Measurements from ENCODE around the gene LCN2.

The LCN2 gene

DNA sequence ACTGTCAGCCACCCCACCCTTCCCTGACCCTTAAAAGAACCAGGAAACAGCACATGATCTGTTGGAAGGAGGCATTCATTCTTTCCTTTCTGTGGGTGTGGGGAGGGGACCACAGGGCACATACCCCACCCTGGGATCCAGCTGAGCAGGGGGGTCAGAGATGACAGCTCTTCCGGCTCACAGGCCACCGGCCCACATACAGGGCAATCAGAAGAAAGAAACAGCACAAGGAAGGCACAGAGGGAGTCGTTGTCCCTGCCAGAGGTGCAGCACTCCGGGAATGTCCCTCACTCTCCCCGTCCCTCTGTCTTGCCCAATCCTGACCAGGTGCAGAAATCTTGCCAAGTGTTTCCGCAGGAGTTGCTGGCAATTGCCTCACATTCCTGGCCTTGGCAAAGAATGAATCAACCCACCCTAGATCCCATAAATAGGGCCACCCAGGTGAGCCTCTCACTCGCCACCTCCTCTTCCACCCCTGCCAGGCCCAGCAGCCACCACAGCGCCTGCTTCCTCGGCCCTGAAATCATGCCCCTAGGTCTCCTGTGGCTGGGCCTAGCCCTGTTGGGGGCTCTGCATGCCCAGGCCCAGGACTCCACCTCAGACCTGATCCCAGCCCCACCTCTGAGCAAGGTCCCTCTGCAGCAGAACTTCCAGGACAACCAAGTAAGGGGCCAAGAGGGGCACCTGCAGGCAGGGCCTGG lies at the start of gene LCN2:
Gene LCN2 (plus strand): TSS at position 453 of the 701 bp plus-strand sequence. CDS start 73 bp downstream, at position 526.
- H3K4me3 ChIP-seq (ENCODE audit: low read depth, low read length) = no peak within 1 kb of the TSS
- TF ChIP-seq, protein P1, sequence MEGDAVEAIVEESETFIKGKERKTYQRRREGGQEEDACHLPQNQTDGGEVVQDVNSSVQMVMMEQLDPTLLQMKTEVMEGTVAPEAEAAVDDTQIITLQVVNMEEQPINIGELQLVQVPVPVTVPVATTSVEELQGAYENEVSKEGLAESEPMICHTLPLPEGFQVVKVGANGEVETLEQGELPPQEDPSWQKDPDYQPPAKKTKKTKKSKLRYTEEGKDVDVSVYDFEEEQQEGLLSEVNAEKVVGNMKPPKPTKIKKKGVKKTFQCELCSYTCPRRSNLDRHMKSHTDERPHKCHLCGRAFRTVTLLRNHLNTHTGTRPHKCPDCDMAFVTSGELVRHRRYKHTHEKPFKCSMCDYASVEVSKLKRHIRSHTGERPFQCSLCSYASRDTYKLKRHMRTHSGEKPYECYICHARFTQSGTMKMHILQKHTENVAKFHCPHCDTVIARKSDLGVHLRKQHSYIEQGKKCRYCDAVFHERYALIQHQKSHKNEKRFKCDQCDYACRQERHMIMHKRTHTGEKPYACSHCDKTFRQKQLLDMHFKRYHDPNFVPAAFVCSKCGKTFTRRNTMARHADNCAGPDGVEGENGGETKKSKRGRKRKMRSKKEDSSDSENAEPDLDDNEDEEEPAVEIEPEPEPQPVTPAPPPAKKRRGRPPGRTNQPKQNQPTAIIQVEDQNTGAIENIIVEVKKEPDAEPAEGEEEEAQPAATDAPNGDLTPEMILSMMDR (IDR thresholded peaks at IDR 0.05; ENCODE audit: borderline replicate concordance, insufficient read depth, low read depth, low read length) = no peak

DNA sequence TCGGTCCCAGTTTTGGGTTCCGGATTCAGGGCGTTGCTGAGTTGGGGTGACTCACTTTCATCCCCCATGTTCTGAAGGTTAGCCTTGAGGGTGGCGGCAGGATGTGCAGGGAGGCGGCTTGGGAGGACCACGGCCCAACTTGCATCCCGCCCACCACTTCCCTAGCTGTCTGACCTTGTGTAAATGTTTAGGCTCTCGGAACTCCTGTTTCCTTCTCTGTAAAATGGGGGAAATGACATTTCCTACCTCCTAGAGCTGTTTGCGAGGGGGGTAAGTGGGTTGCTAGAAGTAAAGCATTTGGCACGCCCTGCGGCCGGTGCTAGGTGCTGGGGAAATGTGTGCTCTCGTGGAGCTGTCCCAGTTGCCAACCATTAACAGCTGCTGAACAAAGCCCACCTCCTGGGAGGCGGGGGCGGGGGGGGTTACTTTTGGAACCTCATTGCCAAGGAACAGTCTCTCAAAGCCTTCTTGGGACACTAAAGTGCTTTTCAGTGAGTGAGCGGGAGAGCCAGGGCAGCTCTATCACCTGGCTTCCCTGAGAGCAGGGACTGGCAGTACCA lies 49.2 kb upstream of the LCN2 start:
- no peak overlapping the region for H3K4me3 ChIP-seq (ENCODE audit: low read depth, low read length)
- TF ChIP-seq, protein P1 (IDR thresholded peaks at IDR 0.05; ENCODE audit: borderline replicate concordance, insufficient read depth, low read depth, low read length) = no peak

DNA sequence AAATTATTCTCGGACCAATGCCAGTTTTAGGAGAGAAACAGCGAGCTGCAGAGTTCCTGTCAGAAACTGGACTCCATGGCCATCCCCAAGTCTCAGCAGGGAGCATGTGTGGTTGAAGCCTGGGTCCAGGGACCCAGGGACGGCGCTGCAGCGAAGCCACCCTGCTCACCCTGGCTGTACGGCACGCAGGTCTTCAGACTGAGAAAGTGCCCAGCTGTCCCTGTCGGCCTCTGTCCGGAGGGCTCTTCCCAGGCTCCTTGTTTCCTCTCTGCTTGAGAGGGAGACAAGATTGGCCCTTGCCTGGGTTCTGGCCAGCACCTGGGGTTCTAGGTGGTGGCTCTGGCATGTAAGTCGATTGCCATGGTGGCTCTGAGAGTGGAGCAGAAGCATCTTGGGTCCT lies 48.7 kb upstream of the LCN2 start:
- no peak overlapping the region for H3K4me3 ChIP-seq (ENCODE audit: low read depth, low read length)
- TF ChIP-seq, protein P1 (IDR thresholded peaks at IDR 0.05; ENCODE audit: borderline replicate concordance, insufficient read depth, low read depth, low read length) = no peak

DNA sequence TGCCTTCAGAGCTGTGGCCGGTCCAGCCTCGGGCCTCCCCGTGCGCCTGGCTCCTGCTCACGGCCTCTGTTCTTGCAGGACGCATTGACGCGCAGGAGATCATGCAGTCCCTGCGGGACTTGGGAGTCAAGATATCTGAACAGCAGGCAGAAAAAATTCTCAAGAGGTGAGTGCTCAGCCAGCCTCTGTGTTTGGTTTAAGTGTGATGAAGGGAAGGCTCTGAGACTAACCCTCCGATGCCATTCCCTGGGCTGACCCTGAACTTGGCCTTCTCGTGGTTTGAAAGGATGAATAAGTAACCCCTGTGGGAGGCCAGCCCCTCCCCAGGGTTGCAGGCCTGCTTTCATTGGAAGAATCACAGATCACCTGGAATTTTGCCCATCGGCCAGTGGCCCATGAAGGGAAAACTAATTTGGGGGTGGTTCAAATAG lies 48.0 kb upstream of the LCN2 start:
- H3K4me3 ChIP-seq (ENCODE audit: low read depth, low read length) = no peak overlapping the region
- TF ChIP-seq, protein P1 (IDR thresholded peaks at IDR 0.05; ENCODE audit: borderline replicate concordance, insufficient read depth, low read depth, low read length) = no peak

DNA sequence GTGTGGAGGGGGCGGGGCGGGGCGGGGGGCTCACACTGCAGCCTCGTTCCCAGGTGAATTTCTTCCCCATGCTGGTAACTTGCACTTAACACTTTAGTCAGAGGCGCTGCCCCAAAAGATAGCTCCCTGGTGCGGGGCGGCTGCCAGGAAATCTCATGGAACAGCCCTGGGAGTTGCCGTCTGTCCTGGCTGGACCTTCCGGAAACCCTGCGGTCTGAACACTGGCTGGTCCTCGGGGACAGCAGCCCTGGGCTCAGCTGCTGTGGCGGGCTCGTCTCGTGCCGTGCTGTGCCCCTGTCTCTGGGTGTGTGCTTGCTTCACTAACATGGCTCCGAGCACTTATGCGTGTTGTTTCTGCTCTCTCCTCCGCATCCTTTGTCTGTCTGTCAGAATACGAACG lies 47.6 kb upstream of the LCN2 start:
- no peak overlapping the region for H3K4me3 ChIP-seq (ENCODE audit: low read depth, low read length)
- TF ChIP-seq, protein P1 (IDR thresholded peaks at IDR 0.05; ENCODE audit: borderline replicate concordance, insufficient read depth, low read depth, low read length) = no peak

DNA sequence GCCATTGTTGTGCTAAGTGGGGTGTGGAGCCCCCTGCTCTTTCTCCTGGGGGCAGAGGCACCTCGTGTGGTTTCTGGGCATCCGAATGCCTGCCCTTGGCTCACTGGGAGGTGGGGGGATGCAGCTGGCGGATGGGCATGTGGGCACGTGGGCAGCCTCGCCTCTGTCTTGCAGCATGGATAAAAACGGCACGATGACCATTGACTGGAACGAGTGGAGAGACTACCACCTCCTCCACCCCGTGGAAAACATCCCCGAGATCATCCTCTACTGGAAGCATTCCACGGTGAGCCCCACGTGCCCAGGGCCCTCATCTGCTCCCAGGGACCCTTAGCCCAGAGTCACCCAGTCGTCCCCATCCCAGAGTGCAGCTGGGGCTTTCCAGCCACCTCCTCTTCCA lies 47.1 kb upstream of the LCN2 start:
- H3K4me3 ChIP-seq (ENCODE audit: low read depth, low read length) = no peak overlapping the region
- TF ChIP-seq, protein P1 (IDR thresholded peaks at IDR 0.05; ENCODE audit: borderline replicate concordance, insufficient read depth, low read depth, low read length) = no peak
